A673 (cell line): ENCODE results near the gene SP2. TPM values are rescaled to one million over a fixed set of nuclear protein-coding genes. Genes with fewer than 3 reads are reported as not detected.

Experiments
- BruUV-seq: library from RNA; stranded (reverse); fragments of 400-500 nt; replicated peaks from 2 replicates; lab custom pipeline; 2021; lab: Mats Ljungman, UMichigan
- CTCF ChIA-PET: fragments of 300-600 bp; sonication (Branson Sonifier 250); formaldehyde crosslinking; loops from one replicate; lab custom pipeline; 2022; ENCODE audit warnings: antibody characterized with exemption; lab: Charles Lee
- POLR2A ChIA-PET: fragments of 300-600 bp; sonication (Branson Sonifier 250); formaldehyde crosslinking; loops from one replicate; lab custom pipeline; 2022; ENCODE audit warnings: antibody characterized with exemption; ENCODE audit not compliant: low non-redundant PET; lab: Charles Lee
- DNase-seq: peaks from one replicate; pipeline ENCODE4 v3.0.0-alpha.2; 2015; ENCODE audit warnings: low spot score
- H3K27ac ChIP-seq: fragments of 200-600 bp; sonication (generic); 2 replicates; pipeline ENCODE4 v1.5.1; 2016; ENCODE audit warnings: mixed run types, low read depth, mild to moderate bottlenecking, mixed read lengths, antibody characterized with exemption, low read length; ENCODE audit not compliant: poor library complexity, severe bottlenecking
- H3K27me3 ChIP-seq: fragments of 200-600 bp; sonication (generic); replicated peaks from 2 replicates; pipeline ENCODE4 v1.6.1; 2017; ENCODE audit warnings: mixed run types, low read depth, mild to moderate bottlenecking, mixed read lengths, antibody characterized with exemption, low read length; ENCODE audit not compliant: insufficient read depth, poor library complexity
- H3K36me3 ChIP-seq: fragments of 200-600 bp; sonication (generic); 2 replicates; pipeline ENCODE4 v1.6.1; 2016; ENCODE audit warnings: mixed run types, mild to moderate bottlenecking, mixed read lengths, antibody characterized with exemption, low read length; ENCODE audit not compliant: insufficient read depth, poor library complexity, severe bottlenecking
- H3K4me1 ChIP-seq: fragments of 200-600 bp; sonication (generic); 2 replicates; pipeline ENCODE4 v1.6.1; 2017; ENCODE audit warnings: mixed run types, mild to moderate bottlenecking, mixed read lengths, antibody characterized with exemption, low read length; ENCODE audit not compliant: insufficient read depth, poor library complexity, severe bottlenecking
- H3K4me3 ChIP-seq: fragments of 200-600 bp; sonication (generic); 2 replicates; pipeline ENCODE4 v1.5.1; 2016; ENCODE audit warnings: low read depth, mixed run types, mild to moderate bottlenecking, mixed read lengths, low read length; ENCODE audit not compliant: poor library complexity, severe bottlenecking
- H3K9me3 ChIP-seq: fragments of 200-600 bp; sonication (generic); 2 replicates; pipeline ENCODE4 v1.6.1; 2016; ENCODE audit warnings: mixed run types, low read depth, mild to moderate bottlenecking, mixed read lengths, antibody characterized with exemption, low read length; ENCODE audit not compliant: poor library complexity, severe bottlenecking
- CTCF ChIP-seq: fragments of 300-800, 200-600 bp; sonication (generic); conservative IDR thresholded peaks from 2 replicates; pipeline ENCODE4 v1.5.1; 2017; ENCODE audit warnings: low read depth, mild to moderate bottlenecking, antibody characterized with exemption, low read length, moderate library complexity, mixed read lengths
- EZH2 ChIP-seq: fragments of 200-600 bp; sonication (generic); IDR thresholded peaks from 2 replicates; pipeline ENCODE4 v1.6.1; 2017; ENCODE audit warnings: borderline replicate concordance, low read depth, mild to moderate bottlenecking, mixed read lengths, antibody characterized with exemption, low read length; ENCODE audit not compliant: poor library complexity, severe bottlenecking
- intact Hi-C: fragments of 100-400 bp; cut with micrococcal nuclease; formaldehyde crosslinking; loops from one replicate; pipeline ENCODE4 v1.10.0; 2022; ENCODE audit not compliant: unreplicated experiment
- total RNA-seq: library from RNA; stranded (reverse); gene quantifications from 2 replicates; pipeline ENCODE4 v1.2.3, GENCODE V29; 2021

Gene SP2
- total RNA-seq, 1 experiment from 2014 or later = 19.5 TPM

- Histone ChIP-seq H3K4me3 (peak overlapping the region; percentile 63), H3K27ac (peak overlapping the region; percentile 66), H3K36me3 (no peaks in the 10 kb centered on the region), H3K9me3 (no peaks in the 10 kb centered on the region), H3K4me1 (peaks cover 5% of the 10 kb centered on the region), H3K27me3 (no peaks in the 10 kb centered on the region)
- CTCF ChIA-PET = no interaction called here
- DNase-seq = no peak
- BruUV-seq = no TSS peak
- TF ChIP-seq CTCF = no peak
- TF ChIP-seq EZH2 = no peak
- POLR2A ChIA-PET = no interaction called here
- intact Hi-C loops = loop anchor here (10.0 kb wide), 1 partner anchor 98 kb away; the partner anchor contains the start of gene SCRN2
Measured at GRCh38 chr17:47942568-47942967, 46.5 kb downstream of the SP2 start.

- H3K4me1 ChIP-seq = peaks cover 10% of the 10 kb centered on the region
- ChIA-PET POLR2A (no interaction called here), CTCF (interaction anchor here (1.0 kb wide), 1 partner anchor 26 kb away, joined by 3 read pairs; the partner anchor contains the start of gene CDK5RAP3)
- no peaks in the 10 kb centered on the region for H3K9me3 ChIP-seq
- TF ChIP-seq CTCF (no peak), EZH2 (no peak)
- no peak overlapping the region for H3K27ac ChIP-seq
- no peaks in the 10 kb centered on the region for H3K36me3 ChIP-seq
- BruUV-seq = no TSS peak
- no peaks in the 10 kb centered on the region for H3K27me3 ChIP-seq
- no peak for DNase-seq
- intact Hi-C loops = loop anchor here (10.0 kb wide), 1 partner anchor 100 kb away; the partner anchor contains the start of gene SCRN2
- no peak overlapping the region for H3K4me3 ChIP-seq
Measured at GRCh38 chr17:47945080-47945479, 49.0 kb downstream of the SP2 start.

GRCh38 chr17:47945529-47946508 is 49.8 kb downstream of the SP2 start:
- Histone ChIP-seq H3K4me3 (no peak overlapping the region), H3K27ac (no peak overlapping the region), H3K9me3 (no peaks in the 10 kb centered on the region), H3K4me1 (peaks cover 10% of the 10 kb centered on the region), H3K27me3 (no peaks in the 10 kb centered on the region), H3K36me3 (no peaks in the 10 kb centered on the region)
- CTCF ChIA-PET = interaction anchor here (1.0 to 2.1 kb wide), 5 partner anchors 16 to 104 kb away, joined by 3 to 10 read pairs (median 5); partner anchors contain the start of genes CDK5RAP3 and SCRN2
- POLR2A ChIA-PET = no interaction called here
- BruUV-seq = no TSS peak
- intact Hi-C loops = loop anchor here (10.0 kb wide), 1 partner anchor 101 kb away; the partner anchor contains the start of gene SCRN2
- TF ChIP-seq EZH2 = no peak
- no peak for TF ChIP-seq CTCF
- no peak for DNase-seq
